OCI-LY7 (cell line): Measurements from ENCODE around the gene HAT1. TPM values are rescaled to one million over a fixed set of nuclear protein-coding genes. Genes with fewer than 3 reads are reported as not detected.

ENCODE experiments used
- BruUV-seq: library from RNA; stranded (reverse); fragments of 400-500 nt; replicated peaks from 2 replicates; lab custom pipeline; 2021; lab: Mats Ljungman, UMichigan
- CTCF ChIA-PET: fragments of 300-600 bp; sonication (Branson Sonifier 250); formaldehyde crosslinking; loops from one replicate; lab custom pipeline; 2022; ENCODE audit warnings: antibody characterized with exemption; ENCODE audit not compliant: unreplicated experiment; lab: Charles Lee
- POLR2A ChIA-PET: fragments of 300-600 bp; sonication (Branson Sonifier 250); formaldehyde crosslinking; loops from one replicate; lab custom pipeline; 2022; ENCODE audit warnings: antibody characterized with exemption; lab: Charles Lee
- DNase-seq: peaks from one replicate; pipeline ENCODE4 v3.0.0-alpha.2; 2015; ENCODE audit warnings: low spot score
- H2AFZ ChIP-seq: fragments of 200-600 bp; sonication (generic), shearing (Covaris generic); 2 replicates; pipeline ENCODE4 v1.6.1; 2014; ENCODE audit warnings: mild to moderate bottlenecking, antibody characterized with exemption, low read length, moderate library complexity
- H3K27ac ChIP-seq: fragments of 200-600 bp; sonication (generic); 2 replicates; pipeline ENCODE4 v1.5.1; 2014; ENCODE audit warnings: mixed run types, low read depth, mild to moderate bottlenecking, moderate library complexity, low read length, inconsistent platforms; ENCODE audit not compliant: poor library complexity, severe bottlenecking
- H3K36me3 ChIP-seq: fragments of 200-600 bp; sonication (generic); 2 replicates; pipeline ENCODE4 v1.6.1; 2014; ENCODE audit warnings: mild to moderate bottlenecking, antibody characterized with exemption, low read length, moderate library complexity, mixed read lengths; ENCODE audit not compliant: insufficient read depth
- H3K4me1 ChIP-seq: fragments of 200-600 bp; sonication (generic); 2 replicates; pipeline ENCODE4 v1.5.1; 2014; ENCODE audit warnings: mild to moderate bottlenecking, low read length; ENCODE audit not compliant: insufficient read depth, poor library complexity, severe bottlenecking
- H3K4me2 ChIP-seq: fragments of 200-600 bp; sonication (generic); 2 replicates; pipeline ENCODE4 v1.6.1; 2014; ENCODE audit warnings: mild to moderate bottlenecking, low read length
- H3K4me3 ChIP-seq: fragments of 200-600 bp; sonication (generic); 2 replicates; pipeline ENCODE4 v1.5.1; 2014; ENCODE audit warnings: mild to moderate bottlenecking, low read depth, low read length; ENCODE audit not compliant: poor library complexity, severe bottlenecking
- H3K79me2 ChIP-seq: fragments of 200-600 bp; sonication (generic); 2 replicates; pipeline ENCODE4 v1.6.1; 2016; ENCODE audit warnings: low read depth, mild to moderate bottlenecking, low read length, moderate library complexity, mixed read lengths; ENCODE audit not compliant: insufficient read depth
- H3K9me2 ChIP-seq: fragments of 200-600 bp; sonication (generic); 2 replicates; pipeline ENCODE4 v1.6.1; 2016; ENCODE audit warnings: mild to moderate bottlenecking, low read length, mixed read lengths; ENCODE audit not compliant: insufficient read depth
- H3K9me3 ChIP-seq: fragments of 200-600 bp; sonication (generic); 2 replicates; pipeline ENCODE4 v1.6.1; 2014; ENCODE audit warnings: mild to moderate bottlenecking, mixed run types, low read length, mixed read lengths
- H4K20me1 ChIP-seq: fragments of 200-600 bp; sonication (generic); 2 replicates; pipeline ENCODE4 v1.6.1; 2014; ENCODE audit warnings: mild to moderate bottlenecking, antibody characterized with exemption, low read length, moderate library complexity, mixed read lengths; ENCODE audit not compliant: insufficient read depth
- CTCF ChIP-seq: fragments of 200-600 bp; sonication (generic); conservative IDR thresholded peaks from 2 replicates; pipeline ENCODE4 v1.5.1; 2014; ENCODE audit warnings: mild to moderate bottlenecking, antibody characterized with exemption, low read length, moderate library complexity, mixed read lengths
- EZH2phosphoT487 ChIP-seq: fragments of 200-600 bp; sonication (generic); IDR thresholded peaks from 2 replicates; pipeline ENCODE4 v1.6.1; 2018; ENCODE audit warnings: low read depth, borderline replicate concordance, mild to moderate bottlenecking, mixed run types, antibody characterized with exemption, low read length, moderate library complexity, mixed read lengths
- intact Hi-C: fragments of 100-400 bp; cut with micrococcal nuclease; formaldehyde crosslinking; loops from one replicate; pipeline ENCODE4 v1.10.0; 2022; ENCODE audit not compliant: unreplicated experiment
- total RNA-seq, 2 experiments: library from RNA; depleted of rRNA in 1 of 2; stranded (reverse); fragments of >200 nt in 1 of 2; shearing (Covaris generic) in 1 of 2; gene quantifications; 2 replicates each; pipeline ENCODE4 v1.2.3, GENCODE V29; 2014 to 2022

HAT1 gene
- total RNA-seq, 2 experiments from 2014 or later, result 77.5 to 96.5 TPM

- POLR2A ChIA-PET, result interaction anchor here (0.6 to 4.4 kb wide), 7 partner anchors 12 to 1816 kb away, joined by 3 to 24 read pairs (median 3); partner anchors contain the start of gene SLC25A12
- Histone ChIP-seq H2AFZ (no peak overlapping the region), H3K4me3 (no peak overlapping the region), H3K27ac (no peak overlapping the region), H4K20me1 (peaks cover 9% of the 10 kb centered on the region; the same call in 1 of the 2 replicates), H3K79me2 (peaks cover 49% of the 10 kb centered on the region), H3K36me3 (peaks cover 49% of the 10 kb centered on the region), H3K9me3 (no peaks in the 10 kb centered on the region), H3K4me2 (no peak overlapping the region), H3K9me2 (no peaks in the 10 kb centered on the region), H3K4me1 (no peaks in the 10 kb centered on the region)
- intact Hi-C loops, result no loop called here
- DNase-seq, result no peak
- no peak for TF ChIP-seq EZH2phosphoT487
- TF ChIP-seq CTCF, result no peak
- CTCF ChIA-PET, result no interaction called here
- BruUV-seq, result no TSS peak
These were observed 41.5 kb upstream of the HAT1 start for GRCh38 chr2:171880774-171881173.

GRCh38 chr2:171882089-171882769 is 40.0 kb upstream of the HAT1 start:
- Histone ChIP-seq H3K9me2 (no peaks in the 10 kb centered on the region), H3K79me2 (peaks cover 41% of the 10 kb centered on the region), H2AFZ (no peak overlapping the region), H3K27ac (no peak overlapping the region), H4K20me1 (peaks cover 9% of the 10 kb centered on the region; the same call in 1 of the 2 replicates), H3K4me2 (no peak overlapping the region), H3K4me3 (no peak overlapping the region), H3K9me3 (no peaks in the 10 kb centered on the region), H3K36me3 (peaks cover 43% of the 10 kb centered on the region), H3K4me1 (no peaks in the 10 kb centered on the region)
- intact Hi-C loops, result no loop called here
- TF ChIP-seq CTCF (no peak), EZH2phosphoT487 (no peak)
- CTCF ChIA-PET, result no interaction called here
- POLR2A ChIA-PET, result interaction anchor here (0.6 to 4.4 kb wide), 3 partner anchors 10 to 189 kb away, joined by 3 to 24 read pairs (median 3); partner anchors contain the start of gene SLC25A12
- no TSS peak for BruUV-seq
- DNase-seq, result no peak

- no peaks in the 10 kb centered on the region for H3K9me3 ChIP-seq
- intact Hi-C loops, result no loop called here
- no peak overlapping the region for H2AFZ ChIP-seq
- TF ChIP-seq EZH2phosphoT487, result no peak
- no peak for TF ChIP-seq CTCF
- ChIA-PET CTCF (no interaction called here), POLR2A (interaction anchor here (0.5 to 4.4 kb wide), 5 partner anchors 9 to 67 kb away, joined by 3 to 24 read pairs (median 3); partner anchors contain the start of gene SLC25A12)
- peaks cover 32% of the 10 kb centered on the region for H3K79me2 ChIP-seq
- H3K36me3 ChIP-seq, result peaks cover 45% of the 10 kb centered on the region
- DNase-seq, result no peak
- no peak overlapping the region for H3K4me3 ChIP-seq
- BruUV-seq, result no TSS peak
- H3K4me1 ChIP-seq, result no peaks in the 10 kb centered on the region
- H3K4me2 ChIP-seq, result no peak overlapping the region
- H4K20me1 ChIP-seq, result peaks cover 9% of the 10 kb centered on the region; the same call in 1 of the 2 replicates
- no peaks in the 10 kb centered on the region for H3K9me2 ChIP-seq
- no peak overlapping the region for H3K27ac ChIP-seq
These were observed 38.9 kb upstream of the HAT1 start for GRCh38 chr2:171883275-171883893.
